Measurements from ENCODE around the gene AZGP1.
A peak's percentile ranks its signal among the peaks of the same experiment; 100 is the strongest.
"Not testable (repeated sequence)": the region's sequence is repeated elsewhere in the genome, so short reads cannot be mapped to it uniquely, and the experiment has no call there.

AZGP1 gene

DNA sequence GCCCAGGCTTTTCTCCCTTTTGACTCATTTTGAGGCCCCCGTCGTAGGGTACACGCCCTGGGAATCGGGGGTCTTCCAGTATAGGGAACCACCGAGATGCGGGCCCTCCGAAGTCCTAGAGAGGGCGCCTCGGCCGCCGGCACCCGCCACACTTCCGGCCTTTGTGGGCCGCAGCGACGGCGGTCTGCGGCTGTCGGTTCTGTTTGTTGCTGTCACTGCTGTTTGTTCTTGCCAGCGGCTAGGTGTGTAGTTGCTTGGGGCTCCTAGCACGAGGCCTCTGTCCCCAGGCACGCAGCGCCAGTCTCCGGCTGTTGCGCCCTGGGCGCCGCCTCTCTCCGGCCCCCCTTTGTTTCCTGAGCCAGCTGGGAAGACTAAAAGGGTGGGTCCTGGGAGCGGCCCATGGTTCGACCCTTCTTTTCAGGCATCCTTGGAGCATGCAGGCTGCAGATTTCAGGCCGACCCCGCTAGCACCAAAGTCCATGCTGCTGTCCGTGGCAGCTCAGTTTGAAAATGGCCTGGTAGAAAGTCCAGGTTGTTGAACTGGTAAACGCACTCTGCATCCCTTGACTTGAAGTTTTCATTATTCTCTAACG is 21.8 kb upstream of the AZGP1 start:
- DNase-seq (ENCODE audit: low read depth), result peak; percentile 59

DNA sequence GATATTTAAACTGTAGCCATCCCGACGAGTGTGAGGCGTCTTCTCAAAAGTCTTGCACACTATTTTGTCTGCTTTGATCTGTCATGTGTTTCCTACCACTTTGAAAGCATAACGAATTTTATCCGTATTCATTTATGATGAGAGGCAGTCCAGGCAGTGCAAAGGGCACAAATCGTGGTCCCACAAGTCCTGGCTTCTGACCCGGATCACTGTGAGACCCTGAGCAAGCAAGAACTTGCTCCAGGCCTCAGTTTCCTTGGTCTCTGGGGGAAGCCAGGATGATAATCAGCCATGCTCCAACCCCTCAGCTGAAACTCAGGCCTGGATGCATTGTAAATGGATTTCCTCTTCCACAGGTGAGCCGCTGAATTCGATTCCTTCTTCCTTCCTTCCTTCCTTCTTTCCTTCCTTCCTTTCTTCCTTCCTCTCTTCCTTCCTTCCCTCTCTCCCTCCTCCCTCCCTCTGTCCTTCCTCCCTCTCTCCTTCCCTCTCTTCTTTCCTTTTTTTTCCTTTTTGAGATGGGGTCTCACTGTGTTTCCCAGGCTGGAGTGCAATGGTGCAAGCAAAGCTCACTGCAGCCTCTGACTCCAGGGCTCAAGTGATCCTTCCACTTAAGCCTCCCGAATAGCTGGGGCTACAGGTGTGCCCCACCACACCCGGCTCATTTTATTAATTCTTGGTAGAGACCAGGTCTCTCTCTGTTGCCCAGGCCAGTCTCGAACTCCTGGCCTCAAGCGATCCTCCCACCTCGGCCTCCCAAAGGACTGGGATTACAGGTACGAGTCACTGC is 21.1 kb upstream of the AZGP1 start:
- DNase-seq (ENCODE audit: low read depth), result no peak

GRCh38 chr7:99994819-99995218 is 19.0 kb upstream of the AZGP1 start:
- no peak for DNase-seq (ENCODE audit: low read depth)

GRCh38 chr7:99992330-99993038 is 16.7 kb upstream of the AZGP1 start:
- DNase-seq (ENCODE audit: low read depth), result no peak

DNA sequence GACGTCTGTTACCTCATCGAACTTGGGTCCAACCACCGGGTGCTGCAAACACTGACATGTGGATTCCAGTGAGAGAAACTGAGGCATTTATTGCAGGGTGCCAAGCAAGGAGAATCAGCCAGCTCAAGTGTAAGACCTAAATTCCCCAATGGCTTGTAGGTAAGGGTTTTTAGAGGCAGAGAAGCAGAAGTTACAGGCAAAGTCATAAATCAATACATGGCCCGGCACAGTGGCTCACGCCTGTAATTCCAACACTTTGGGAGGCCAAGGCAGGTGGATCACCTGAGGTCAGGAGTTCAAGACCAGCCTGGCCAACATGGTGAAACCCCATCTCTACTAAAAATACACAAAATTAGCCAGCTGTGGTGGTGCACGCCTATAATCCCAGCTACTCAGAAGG is 15.7 kb upstream of the AZGP1 start:
- DNase-seq (ENCODE audit: low read depth), result not testable (repeated sequence)

GRCh38 chr7:99990460-99990852 is 14.6 kb upstream of the AZGP1 start:
- DNase-seq (ENCODE audit: low read depth), result no peak

DNA sequence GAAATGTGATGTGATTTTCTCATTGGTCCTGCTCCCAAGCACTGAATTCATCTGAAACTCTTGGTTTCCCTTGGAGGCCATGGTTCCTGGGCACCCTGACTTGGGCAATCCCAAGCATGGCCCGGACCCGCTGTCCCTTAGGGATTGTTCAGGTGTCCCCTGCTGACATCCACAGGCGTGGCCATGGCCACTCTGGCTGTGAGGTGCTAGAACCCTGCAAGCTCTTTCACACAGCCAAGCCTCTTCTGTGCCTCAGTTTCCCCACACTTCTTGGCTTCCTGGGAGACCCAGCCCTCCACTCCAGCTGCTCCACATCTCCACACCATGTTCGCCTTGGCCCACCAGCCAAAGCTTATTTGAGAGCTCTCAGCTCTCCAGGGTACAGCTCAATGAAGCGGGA is 12.0 kb upstream of the AZGP1 start:
- no peak for DNase-seq (ENCODE audit: low read depth)

- DNase-seq (ENCODE audit: low read depth), result not testable (repeated sequence)
These were observed 11.5 kb upstream of the AZGP1 start for GRCh38 chr7:99987306-99987705.

DNA sequence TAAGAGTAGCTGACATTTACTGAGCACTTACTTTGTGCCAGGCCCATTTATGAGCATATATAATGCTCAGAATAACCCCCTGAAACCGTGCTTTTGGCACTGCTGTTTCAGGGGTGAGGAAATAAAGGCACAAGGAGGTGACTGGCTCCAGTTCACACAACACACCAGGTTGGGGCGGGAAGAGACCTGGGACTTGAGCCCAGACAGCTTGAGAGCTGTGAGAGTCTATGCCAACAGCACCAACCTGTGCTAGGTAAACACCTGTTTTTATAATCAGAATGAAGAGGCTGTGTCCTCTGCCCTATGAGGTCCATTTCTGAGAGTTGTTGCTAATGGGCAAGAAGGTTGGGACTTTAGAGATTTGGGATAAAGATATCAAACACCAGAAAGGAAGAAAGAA is 8.8 kb upstream of the AZGP1 start:
- DNase-seq (ENCODE audit: low read depth), result no peak

DNA sequence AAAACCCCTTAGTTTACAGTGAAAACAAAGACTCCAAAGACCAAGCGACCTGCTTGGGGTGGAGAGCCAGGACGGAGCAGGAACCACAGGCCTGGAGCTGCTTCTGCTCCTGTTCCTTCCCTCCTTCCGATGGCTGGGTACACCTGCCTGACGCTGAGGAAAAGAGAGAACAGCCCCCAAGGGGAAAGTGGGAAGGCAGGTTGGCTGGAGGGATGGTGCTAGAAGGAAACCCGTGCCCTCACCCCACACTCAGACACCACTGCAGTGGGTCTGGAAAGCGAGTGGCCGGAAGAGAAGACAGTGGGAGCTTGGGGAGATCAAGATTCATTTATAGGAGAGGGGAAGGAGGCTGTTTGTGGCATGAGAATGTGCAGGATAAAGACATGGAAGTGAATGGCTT is 5.2 kb upstream of the AZGP1 start:
- not testable (repeated sequence) for DNase-seq (ENCODE audit: low read depth)

DNA sequence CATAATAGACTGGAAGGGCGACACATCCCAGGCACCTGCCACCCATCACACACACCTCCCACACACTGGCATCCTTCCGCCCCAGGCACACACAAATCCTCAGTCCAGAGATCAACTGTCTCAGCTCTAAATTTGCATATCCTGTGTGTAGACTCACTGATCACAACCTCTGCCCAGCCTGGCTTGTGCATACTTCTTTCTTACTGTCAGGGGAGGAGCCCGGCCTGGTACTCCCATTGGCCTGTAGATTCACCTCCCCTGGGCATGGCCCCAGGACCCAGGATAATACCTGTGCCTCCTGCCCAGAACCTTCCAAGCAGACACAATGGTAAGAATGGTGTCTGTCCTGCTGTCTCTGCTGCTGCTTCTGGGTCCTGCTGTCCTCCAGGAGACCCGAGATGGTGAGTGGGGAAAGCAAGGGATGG is 4.6 kb upstream of the AZGP1 start:
- DNase-seq (ENCODE audit: low read depth), result not testable (repeated sequence)

- DNase-seq (ENCODE audit: low read depth), result peak; percentile 56
These were observed 4.0 kb upstream of the AZGP1 start for GRCh38 chr7:99979814-99980225.

DNA sequence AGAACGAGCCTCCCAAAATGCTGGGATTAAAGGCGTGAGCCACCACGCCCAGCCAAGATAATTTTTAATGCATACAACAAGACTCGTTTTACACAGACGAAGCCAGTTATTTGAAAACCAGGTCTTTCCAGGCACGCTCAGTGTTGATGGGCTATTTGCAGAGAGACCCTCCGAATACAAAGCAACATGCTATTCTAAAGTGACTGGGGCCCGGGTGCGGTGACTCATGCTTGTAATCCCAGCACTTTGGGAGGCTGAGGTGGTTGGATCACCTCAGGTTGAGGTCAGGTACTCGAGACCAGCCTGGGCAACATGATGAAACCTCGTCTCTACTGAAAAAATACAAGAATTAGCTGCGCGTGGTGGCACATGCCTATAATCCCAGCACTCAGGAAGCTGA is 795 bp upstream of the AZGP1 start:
- DNase-seq (ENCODE audit: low read depth), result no peak

DNA sequence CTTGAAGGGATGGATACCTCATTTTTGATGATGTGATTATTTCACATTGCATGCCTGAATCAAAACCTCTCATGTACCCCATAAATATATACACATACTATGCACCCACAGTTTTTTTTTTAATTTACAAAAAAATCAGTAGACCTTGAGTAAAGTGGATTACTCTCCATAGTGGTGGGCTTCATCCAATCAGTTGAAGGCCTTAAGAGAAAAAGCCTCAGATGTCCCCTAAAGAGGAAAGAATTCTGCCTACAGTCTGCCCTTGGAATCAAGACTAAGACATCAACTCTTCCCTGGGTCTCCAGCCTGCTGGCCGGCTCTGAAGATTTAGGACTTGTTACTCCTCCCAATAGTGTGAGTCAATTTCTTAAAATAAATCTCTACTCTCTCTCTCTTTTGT is 1.1 kb downstream of the AZGP1 start:
- DNase-seq (ENCODE audit: low read depth), result no peak

DNA sequence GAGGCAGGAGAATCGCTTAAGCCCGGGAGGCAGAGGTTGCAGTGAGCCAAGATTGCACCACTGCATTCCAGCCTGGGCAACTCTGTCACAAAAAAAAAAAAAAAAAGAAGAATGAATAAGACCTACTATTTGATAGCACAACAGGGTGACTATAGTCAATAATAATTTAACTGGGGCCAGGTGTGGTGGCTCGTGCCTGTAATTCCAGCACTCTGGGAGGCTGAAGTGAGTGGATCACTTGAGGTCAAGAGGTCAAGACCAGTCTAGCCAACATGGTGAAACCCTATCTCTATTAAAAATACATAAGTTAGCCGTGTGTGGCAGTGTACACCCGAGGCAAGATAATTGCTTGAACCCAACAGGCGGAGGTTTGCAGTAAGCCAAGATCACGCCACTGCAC is 2.0 kb downstream of the AZGP1 start:
- DNase-seq (ENCODE audit: low read depth), result not testable (repeated sequence)

DNA sequence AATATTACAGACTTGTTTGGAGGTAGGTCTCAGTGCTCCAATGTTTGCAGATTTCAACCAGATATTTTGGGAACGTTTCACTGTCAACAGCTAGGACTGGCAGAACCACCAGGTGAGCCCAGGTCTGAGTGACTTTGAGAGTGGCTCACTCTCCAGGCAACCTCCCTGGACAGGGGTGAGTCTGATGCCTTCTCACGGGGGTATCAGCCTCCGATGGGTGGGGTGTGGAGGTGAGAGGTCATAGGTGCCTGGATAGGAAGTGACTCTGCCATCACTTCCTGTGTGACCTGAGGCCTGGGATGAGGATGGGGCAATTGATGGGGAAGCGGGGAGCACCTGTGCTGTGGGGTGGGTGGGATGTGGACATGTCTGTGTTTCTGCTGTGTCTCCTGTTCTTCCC is 4.6 kb downstream of the AZGP1 start:
- DNase-seq (ENCODE audit: low read depth), result no peak

GRCh38 chr7:99969813-99970212 is 6.0 kb downstream of the AZGP1 start:
- not testable (repeated sequence) for DNase-seq (ENCODE audit: low read depth)

DNA sequence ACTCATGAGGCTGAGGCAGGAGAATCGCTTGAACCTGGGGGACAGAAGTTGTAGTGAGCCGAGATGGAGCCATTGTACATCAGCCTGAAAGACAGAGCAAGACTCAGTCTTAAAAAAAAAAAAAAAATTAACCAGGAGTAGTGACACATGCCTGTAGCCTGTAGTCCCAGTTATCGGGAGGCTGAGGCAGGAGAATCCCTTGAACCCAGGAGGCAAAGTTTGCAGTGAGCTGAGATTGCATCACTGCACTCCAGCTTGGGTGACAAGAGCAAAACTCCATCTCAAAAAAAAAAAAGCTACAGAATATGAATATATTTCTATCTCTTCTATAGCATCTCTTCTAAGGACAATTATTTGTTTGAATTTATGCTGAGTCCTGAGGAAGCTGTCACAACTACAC is 6.5 kb downstream of the AZGP1 start:
- DNase-seq (ENCODE audit: low read depth), result no peak

DNA sequence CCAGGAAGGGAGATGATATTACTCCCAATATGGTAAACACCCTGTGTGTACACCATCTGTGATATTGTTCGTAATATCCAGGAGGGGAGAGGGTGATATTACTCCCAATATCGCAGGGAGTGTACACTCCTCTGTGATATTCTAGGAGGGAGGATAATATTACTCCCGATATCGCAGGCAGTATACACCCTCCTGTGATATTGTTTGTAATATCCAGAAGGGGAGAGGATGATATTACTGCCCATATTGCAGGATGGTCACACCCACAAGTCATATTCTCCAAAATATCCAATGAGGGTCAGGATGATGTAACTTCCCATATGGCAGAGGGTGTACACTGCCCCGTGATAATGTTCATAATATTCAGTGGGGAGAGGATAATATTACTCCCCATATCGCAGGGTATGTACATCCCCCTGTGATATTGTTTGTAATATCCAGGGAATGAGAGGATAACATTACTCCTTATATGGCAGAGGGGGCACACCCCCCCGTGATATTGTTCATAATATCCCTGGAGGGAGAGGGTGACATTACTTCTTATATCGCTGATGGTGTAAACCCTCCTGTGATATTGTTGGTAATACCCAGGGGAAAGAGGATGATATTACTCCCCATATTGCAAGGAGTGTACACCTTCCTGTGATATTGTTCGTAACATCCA is 17.1 kb downstream of the AZGP1 start:
- no peak for DNase-seq (ENCODE audit: low read depth)

GRCh38 chr7:99955247-99955646 is 20.6 kb downstream of the AZGP1 start:
- no peak for DNase-seq (ENCODE audit: low read depth)

- DNase-seq (ENCODE audit: low read depth), result not testable (repeated sequence)
These were observed 21.2 kb downstream of the AZGP1 start for GRCh38 chr7:99954643-99955042.

DNA sequence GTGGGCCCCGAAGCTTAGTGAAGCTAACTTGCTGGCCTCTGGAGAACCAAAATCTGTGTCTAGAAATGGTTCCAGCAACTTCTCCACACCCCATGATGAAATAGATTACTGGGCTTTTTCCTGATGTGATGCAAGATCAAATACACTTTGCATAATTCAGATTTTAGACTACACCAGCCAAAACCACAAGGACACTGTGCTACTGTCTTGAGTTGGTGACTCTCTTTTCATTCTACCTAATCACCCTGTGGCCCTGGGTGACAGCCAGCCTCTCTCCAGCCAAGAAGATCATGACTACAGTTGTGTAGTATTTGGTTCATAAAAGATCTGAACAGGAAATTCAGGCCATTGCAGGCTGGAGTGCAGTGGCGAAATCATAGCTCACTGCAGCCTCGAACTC is 22.2 kb downstream of the AZGP1 start:
- DNase-seq (ENCODE audit: low read depth), result no peak

DNA sequence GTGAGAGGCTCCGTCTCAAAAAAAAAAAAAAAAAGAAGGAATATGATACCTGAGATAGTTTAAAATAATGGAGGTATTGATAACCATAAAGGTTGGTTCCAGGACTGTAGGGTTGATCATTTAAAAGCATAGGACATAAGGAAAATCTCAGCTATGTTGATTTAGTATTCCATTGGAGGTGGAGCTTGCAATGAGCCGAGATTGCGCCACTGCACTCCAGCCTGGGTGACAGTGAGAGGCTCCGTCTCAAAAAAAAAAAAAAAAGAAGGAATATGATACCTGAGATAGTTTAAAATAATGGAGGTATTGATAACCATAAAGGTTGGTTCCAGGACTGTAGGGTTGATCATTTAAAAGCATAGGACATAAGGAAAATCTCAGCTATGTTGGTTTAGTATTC is 23.2 kb downstream of the AZGP1 start:
- DNase-seq (ENCODE audit: low read depth), result not testable (repeated sequence)

Measured in activated T-cell treated with anti-CD3 and anti-CD28 coated beads for 48 hours (primary cell).